ENCODE data around the gene ZFYVE27.

Gene ZFYVE27

DNA sequence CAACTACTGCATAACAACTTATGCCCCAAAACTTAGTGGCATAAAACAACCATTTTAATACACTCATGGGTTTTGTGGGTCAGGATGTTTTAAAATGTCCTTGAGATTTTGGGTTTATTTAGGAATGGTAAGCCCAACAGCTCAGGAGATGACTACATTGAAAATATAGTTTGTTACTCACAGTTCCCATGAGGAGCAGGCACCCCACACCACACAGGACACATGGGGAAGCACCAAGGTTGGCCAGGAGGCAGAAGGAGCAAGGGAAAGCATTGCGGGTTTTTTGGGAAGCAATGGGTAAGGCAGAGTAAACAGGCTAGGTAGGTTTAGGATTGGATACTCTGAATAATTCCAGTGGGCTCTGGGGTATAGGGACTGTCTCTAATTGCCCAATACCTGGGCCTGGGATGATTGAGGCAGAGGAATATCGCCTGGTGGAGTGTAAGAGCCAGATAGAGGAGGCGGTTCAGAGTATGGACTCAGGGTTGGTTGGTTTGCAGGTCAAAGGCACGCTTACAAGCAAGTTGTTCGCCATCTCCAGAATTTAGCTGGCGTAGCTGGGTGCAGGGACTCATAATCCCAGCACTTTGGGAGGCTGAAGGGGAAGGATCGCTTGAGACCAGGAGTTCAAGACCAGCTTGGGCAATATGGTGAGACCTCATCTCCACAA lies 33.4 kb upstream of the ZFYVE27 start:
- H3K9me3 ChIP-seq (replicated peaks in 1 of 11): no peaks in the 10 kb centered on the region; a peak in 1 of 22 replicates
- peak overlapping the region in 2 of 11 experiments; percentile 15 to 55; a peak in 2 of 22 replicates for H3K27ac ChIP-seq
- H3K4me2 ChIP-seq: peak overlapping the region; percentile 8 to 79 (median 63); a peak in 20 of 22 replicates
- no peaks in the 10 kb centered on the region for H4K20me1 ChIP-seq
- peaks cover 13 to 47% (median 31%) of the 10 kb centered on the region in 10 experiments for H3K4me1 ChIP-seq
- H3K4me3 ChIP-seq: no peak overlapping the region
- no peaks in the 10 kb centered on the region for H3K27me3 ChIP-seq
- 0 out of 22 replicates have a peak overlapping the region, but pooled peaks of 1 of the 11 experiments have one; percentile 13 for H3K9ac ChIP-seq
- H3K36me3 ChIP-seq: no peaks in the 10 kb centered on the region
- no peak for TF ChIP-seq Cebpa-rat (IDR thresholded peaks at IDR 0.05)

DNA sequence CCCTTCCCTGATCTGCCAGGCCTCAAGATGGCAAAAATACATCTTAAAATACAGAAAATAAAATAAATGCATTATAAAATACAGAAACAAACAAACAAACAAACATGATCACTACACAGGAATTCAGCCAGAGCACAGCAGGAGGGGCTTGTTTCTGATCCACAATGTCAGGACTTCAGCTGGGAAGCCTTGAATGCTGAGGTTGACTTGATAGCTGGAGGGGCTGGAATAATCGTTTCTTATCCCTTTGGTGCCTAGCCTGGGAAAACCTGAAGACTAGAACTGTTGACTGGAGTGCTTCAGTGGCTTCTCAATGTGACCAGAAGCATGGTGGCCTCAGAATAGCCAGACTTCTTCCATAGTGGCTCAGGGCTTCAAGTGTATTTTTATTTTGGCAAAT lies 32.6 kb upstream of the ZFYVE27 start:
- no peaks in the 10 kb centered on the region; a peak in 1 of 22 replicates for H3K9me3 ChIP-seq (replicated peaks in 1 of 11)
- H3K36me3 ChIP-seq: no peaks in the 10 kb centered on the region
- no peak for TF ChIP-seq Cebpa-rat (IDR thresholded peaks at IDR 0.05)
- H3K4me1 ChIP-seq: peaks cover 13 to 47% (median 34%) of the 10 kb centered on the region in 10 experiments
- peak overlapping the region; percentile 8 to 79 (median 63); a peak in 21 of 22 replicates for H3K4me2 ChIP-seq
- no peaks in the 10 kb centered on the region for H3K27me3 ChIP-seq
- H3K9ac ChIP-seq: peak overlapping the region in 2 of 11 experiments; percentile 13 to 34; a peak in 4 of 22 replicates
- H3K4me3 ChIP-seq: no peak overlapping the region
- no peaks in the 10 kb centered on the region for H4K20me1 ChIP-seq
- peak overlapping the region in 4 of 11 experiments; percentile 15 to 55 (median 34); a peak in 4 of 22 replicates for H3K27ac ChIP-seq

DNA sequence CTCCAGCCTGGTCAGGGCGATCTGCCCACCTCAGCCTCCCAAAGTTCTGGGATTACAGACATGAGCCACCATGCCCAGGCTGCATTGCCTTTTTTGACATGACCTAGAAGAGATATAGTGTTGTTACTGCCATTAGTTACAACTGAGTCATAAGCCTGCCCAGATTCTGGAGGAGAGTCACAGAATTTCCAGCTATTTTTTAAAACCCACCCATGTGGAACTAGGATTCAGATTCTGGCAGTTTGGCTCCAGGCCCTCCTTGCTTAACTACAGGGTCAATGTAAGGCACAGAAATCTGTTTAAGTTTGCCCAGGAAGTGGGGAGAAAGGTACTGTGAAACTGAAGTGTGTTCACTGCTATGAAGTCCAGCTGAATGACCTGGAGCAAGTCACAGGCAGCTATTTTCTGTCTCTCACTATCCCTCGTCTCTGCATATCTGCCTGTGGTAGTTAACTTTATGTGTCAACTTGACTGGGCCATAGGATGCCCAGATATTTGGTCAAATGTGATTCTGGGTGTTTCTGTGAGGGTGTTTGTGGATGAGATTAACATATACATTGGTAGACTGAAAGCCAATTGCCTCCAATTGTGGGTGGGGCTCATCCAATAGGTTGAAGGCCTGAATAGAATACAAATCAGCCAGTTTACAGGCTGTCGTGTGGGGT lies 31.8 kb upstream of the ZFYVE27 start:
- H3K9me3 ChIP-seq (replicated peaks in 1 of 11): no peaks in the 10 kb centered on the region; a peak in 1 of 22 replicates
- H4K20me1 ChIP-seq: no peaks in the 10 kb centered on the region
- no peak overlapping the region for H3K4me3 ChIP-seq
- peak overlapping the region in 1 of 11 experiments; percentile 55; a peak in 2 of 22 replicates for H3K27ac ChIP-seq
- H3K9ac ChIP-seq: no peak overlapping the region
- peaks cover 19 to 52% (median 40%) of the 10 kb centered on the region in 10 experiments for H3K4me1 ChIP-seq
- no peaks in the 10 kb centered on the region for H3K36me3 ChIP-seq
- no peaks in the 10 kb centered on the region for H3K27me3 ChIP-seq
- H3K4me2 ChIP-seq: peak overlapping the region in 7 of 11 experiments; percentile 44 to 79 (median 68); a peak in 12 of 22 replicates
- no peak for TF ChIP-seq Cebpa-rat (IDR thresholded peaks at IDR 0.05)

DNA sequence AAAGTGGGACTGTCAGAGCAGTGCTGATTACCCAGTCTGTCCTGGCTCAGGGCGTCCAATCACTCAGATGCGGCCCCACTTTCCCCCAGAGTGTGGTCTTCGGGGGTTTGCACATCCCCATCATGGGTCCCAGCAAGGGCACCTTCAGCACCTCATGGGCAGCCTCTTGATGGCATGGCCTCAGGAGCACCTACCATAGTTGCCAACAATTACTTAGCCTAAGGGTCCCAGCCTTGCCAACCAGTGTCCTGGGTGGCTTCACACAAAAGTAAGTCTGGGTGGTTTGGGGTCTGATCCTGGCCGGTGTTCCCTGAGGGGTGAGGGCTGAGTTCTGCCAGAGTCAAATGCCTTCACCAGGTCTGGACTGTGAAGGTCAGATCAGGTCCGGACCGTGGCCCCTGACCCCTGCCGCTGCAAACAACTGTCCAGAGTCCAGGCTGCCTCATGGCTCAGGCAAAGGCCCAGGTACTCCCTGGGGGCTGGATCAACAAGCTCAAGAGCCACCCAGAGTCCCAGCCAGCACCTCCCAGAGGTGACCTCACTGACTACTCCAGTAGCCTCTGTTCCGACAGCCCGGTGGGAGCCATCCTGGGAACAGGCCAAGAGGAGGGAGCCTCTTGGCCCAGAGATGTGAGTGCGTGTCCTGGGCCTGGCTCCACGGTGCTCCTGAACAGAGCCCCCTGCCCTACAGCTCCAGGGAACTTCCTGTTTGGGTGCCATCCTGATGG lies 29.6 kb upstream of the ZFYVE27 start:
- H3K4me2 ChIP-seq: peak overlapping the region in 5 of 11 experiments; percentile 6 to 17 (median 10); a peak in 4 of 22 replicates
- H3K4me1 ChIP-seq: peaks cover 16 to 50% (median 39%) of the 10 kb centered on the region in 10 experiments
- no peaks in the 10 kb centered on the region for H3K36me3 ChIP-seq
- H3K9ac ChIP-seq: peak overlapping the region in 1 of 11 experiments; percentile 27; a peak in 1 of 22 replicates
- H3K27ac ChIP-seq: no peak overlapping the region
- H3K9me3 ChIP-seq (replicated peaks in 1 of 11): no peaks in the 10 kb centered on the region; a peak in 1 of 22 replicates
- no peak overlapping the region for H3K4me3 ChIP-seq
- no peak for TF ChIP-seq Cebpa-rat (IDR thresholded peaks at IDR 0.05)
- no peaks in the 10 kb centered on the region for H3K27me3 ChIP-seq
- no peaks in the 10 kb centered on the region for H4K20me1 ChIP-seq

DNA sequence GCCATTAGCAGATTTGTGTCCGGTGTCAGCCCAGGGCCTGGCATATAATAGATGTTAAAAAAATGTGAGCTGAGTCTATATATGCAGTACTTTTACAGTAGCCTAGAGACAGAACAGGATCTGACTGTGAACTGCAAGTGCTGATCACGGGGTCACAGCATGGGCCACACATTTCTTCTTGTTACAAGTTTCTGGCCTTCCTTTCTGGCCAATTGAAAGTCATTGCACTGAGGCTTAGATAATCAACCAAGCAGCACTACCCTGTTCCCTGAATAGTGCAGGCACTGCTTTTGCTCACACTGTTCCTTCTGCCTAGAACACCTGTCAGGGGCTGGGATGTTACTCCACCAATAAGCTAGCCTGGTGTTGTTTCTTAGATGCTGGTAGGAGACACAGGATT lies 28.8 kb upstream of the ZFYVE27 start:
- Histone ChIP-seq H4K20me1 (no peaks in the 10 kb centered on the region), H3K4me1 (peaks cover 25 to 59% (median 48%) of the 10 kb centered on the region in 10 experiments), H3K4me3 (no peak overlapping the region), H3K9me3 (replicated peaks in 1 of 11) (no peaks in the 10 kb centered on the region; a peak in 1 of 22 replicates), H3K9ac (peak overlapping the region in 1 of 11 experiments; percentile 29; a peak in 1 of 22 replicates), H3K27me3 (no peaks in the 10 kb centered on the region), H3K27ac (no peak overlapping the region), H3K36me3 (no peaks in the 10 kb centered on the region), H3K4me2 (0 out of 22 replicates have a peak overlapping the region, but pooled peaks of 1 of the 11 experiments have one; percentile 10)
- TF ChIP-seq Cebpa-rat (IDR thresholded peaks at IDR 0.05): no peak

DNA sequence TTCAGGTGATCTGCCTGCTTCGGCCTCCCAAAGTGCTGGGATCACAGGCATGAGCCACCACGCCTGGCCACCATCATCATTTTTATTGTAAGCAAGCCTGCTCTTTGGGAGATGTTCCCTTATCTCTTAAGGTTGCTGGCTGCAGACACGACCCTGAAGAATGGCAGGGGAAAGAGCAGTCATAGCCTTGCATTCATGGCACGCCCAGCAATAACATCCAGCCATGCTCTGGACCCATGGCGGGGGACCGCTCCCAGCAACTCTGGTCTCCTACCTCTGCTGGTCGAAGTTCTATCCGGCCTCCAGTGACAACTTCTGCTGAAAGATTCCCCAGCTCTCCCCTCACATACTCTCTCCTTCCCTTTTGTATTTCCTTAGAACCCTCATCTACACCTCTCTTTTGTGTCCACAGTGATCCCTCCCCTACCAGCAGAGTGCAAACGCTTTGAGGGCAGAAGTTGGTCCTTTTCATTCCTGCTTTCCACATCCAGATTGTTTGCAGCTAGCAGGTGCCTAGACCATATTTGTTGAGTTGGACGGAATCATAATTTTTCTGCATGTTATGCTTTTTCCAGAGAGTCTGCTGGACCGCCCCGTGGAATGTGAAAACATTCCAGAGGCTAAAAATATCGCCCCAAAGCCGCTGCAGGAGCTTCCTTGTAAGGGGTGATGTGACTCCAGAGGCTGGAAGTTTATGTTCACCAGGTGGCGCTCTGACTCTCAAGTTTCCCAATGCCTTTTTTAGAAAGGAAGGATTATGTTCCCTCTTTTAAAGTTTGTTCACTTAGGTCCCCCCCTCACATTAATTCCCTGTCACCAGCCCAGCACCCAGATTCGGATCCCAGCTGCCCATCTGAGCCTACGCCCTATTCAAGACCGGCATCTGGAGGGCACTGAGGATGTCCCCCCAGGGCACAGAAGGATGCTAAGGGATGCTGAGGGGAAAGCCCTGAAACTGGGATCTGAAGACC lies 27.7 kb upstream of the ZFYVE27 start:
- Histone ChIP-seq H3K4me2 (peak overlapping the region in 2 of 11 experiments; percentile 1 to 29; a peak in 3 of 22 replicates), H3K4me1 (peaks cover 22 to 52% (median 42%) of the 10 kb centered on the region in 10 experiments), H3K9ac (no peak overlapping the region), H3K9me3 (replicated peaks in 1 of 11) (no peaks in the 10 kb centered on the region), H3K27me3 (no peaks in the 10 kb centered on the region), H3K36me3 (no peaks in the 10 kb centered on the region), H4K20me1 (no peaks in the 10 kb centered on the region), H3K27ac (no peak overlapping the region), H3K4me3 (no peak overlapping the region)
- TF ChIP-seq Cebpa-rat (IDR thresholded peaks at IDR 0.05): no peak

DNA sequence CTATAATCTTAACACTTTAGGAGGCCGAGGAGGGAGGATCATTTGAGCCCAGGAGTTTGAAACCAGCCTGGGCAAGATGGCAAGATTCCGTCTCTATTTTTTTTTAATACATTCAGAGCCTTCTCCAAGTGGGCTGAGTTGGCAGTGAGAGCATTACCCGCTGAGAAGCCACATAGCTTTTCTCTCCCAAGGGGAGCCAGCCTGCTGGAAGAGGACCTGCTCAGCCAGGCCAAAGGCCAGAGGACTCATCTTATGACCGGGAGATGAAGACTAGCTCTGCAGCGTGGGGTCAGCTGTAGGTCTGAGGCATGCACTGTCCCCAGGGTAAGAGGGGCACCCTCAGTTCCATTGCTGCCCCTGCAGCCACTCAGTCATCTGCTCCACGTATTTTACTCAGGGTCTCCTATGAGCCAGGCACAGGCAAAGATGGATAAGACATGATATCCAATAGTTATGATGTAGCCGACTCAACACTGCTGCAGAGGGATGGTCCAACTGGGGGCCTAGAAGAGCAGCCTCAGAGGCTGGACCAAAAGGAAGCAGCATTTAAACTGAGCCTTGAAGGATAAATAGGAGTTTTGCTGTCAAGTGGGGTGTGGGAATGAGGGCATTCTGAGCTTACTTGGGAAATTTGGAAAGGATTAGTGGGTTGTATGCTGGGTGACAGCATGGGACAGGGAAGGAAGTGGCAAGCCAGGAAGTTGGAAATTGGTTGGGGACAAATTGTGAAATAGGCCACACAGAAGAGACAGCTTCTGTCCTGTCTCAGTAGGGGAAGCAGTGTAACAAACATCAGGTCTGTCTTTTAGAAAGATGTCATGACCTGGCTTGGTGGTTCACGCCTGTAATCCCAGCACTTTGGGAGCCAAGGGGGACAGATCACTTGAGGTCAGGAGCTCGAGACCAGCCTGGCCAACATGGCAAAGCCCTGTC lies 25.0 kb upstream of the ZFYVE27 start:
- Histone ChIP-seq H3K9ac (peak overlapping the region in 9 of 11 experiments; percentile 31 to 58 (median 48); a peak in 12 of 22 replicates), H3K36me3 (peaks cover 1 to 19% (median 8%) of the 10 kb centered on the region in 11 experiments; a peak in 20 of 22 replicates), H3K4me1 (peaks cover 37 to 61% (median 51%) of the 10 kb centered on the region in 10 experiments), H3K9me3 (replicated peaks in 1 of 11) (no peaks in the 10 kb centered on the region), H3K4me3 (peak overlapping the region in 3 of 10 experiments; percentile 0 to 44 (median 27); a peak in 3 of 20 replicates), H3K4me2 (peak overlapping the region in 10 of 11 experiments; percentile 28 to 100 (median 94); a peak in 19 of 22 replicates), H4K20me1 (peaks cover 0 to 22% (median 21%) of the 10 kb centered on the region in 11 experiments; a peak in 16 of 22 replicates), H3K27ac (peak overlapping the region in 8 of 11 experiments; percentile 33 to 97 (median 93); a peak in 13 of 22 replicates), H3K27me3 (no peaks in the 10 kb centered on the region)
- TF ChIP-seq Cebpa-rat (IDR thresholded peaks at IDR 0.05): peak in 1 of 11 experiments; percentile 32; a peak in 1 of 22 replicates
